H9 (cell line): Measurements from ENCODE around the gene PARL. TPM values are rescaled to one million over a fixed set of nuclear protein-coding genes. Genes with fewer than 3 reads are reported as not detected.

Experiments used
- DNase-seq: peaks from one replicate; pipeline ENCODE4 v3.0.0-alpha.2; 2017
- H2AFZ ChIP-seq: one replicate; pipeline ENCODE4 v1.6.1; 2013; ENCODE audit warnings: mild to moderate bottlenecking, low read length, control low read depth, moderate library complexity
- H2AK5ac ChIP-seq: 2 replicates; pipeline ENCODE4 v1.6.1; 2013; ENCODE audit warnings: low read length, control low read depth, mixed read lengths; ENCODE audit not compliant: insufficient read length
- H2BK120ac ChIP-seq: one replicate; pipeline ENCODE4 v1.6.1; 2013; ENCODE audit warnings: low read depth, mild to moderate bottlenecking, low read length, control low read depth, inconsistent platforms; ENCODE audit not compliant: poor library complexity, severe bottlenecking
- H2BK12ac ChIP-seq: 2 replicates; pipeline ENCODE4 v1.6.1; 2013; ENCODE audit warnings: low read length, control low read depth, mixed read lengths, low read depth; ENCODE audit not compliant: insufficient read length
- H2BK15ac ChIP-seq: 2 replicates; pipeline ENCODE4 v1.6.1; 2013; ENCODE audit warnings: low read depth, low read length, control low read depth
- H2BK20ac ChIP-seq: one replicate; pipeline ENCODE4 v1.6.1; 2013; ENCODE audit warnings: low read depth, mild to moderate bottlenecking, low read length, control low read depth, inconsistent platforms; ENCODE audit not compliant: poor library complexity, severe bottlenecking
- H2BK5ac ChIP-seq: 2 replicates; pipeline ENCODE4 v1.6.1; 2013; ENCODE audit warnings: low read length, control low read depth, mixed read lengths; ENCODE audit not compliant: insufficient read length
- H3K14ac ChIP-seq: 2 replicates; pipeline ENCODE4 v1.6.1; 2013; ENCODE audit warnings: low read length, control low read depth; ENCODE audit not compliant: insufficient read depth
- H3K18ac ChIP-seq: 2 replicates; pipeline ENCODE4 v1.6.1; 2013; ENCODE audit warnings: low read depth, mild to moderate bottlenecking, mixed read lengths, low read length, control low read depth; ENCODE audit not compliant: insufficient read length
- H3K23ac ChIP-seq: 2 replicates; pipeline ENCODE4 v1.6.1; 2013; ENCODE audit warnings: low read length, control low read depth, mixed read lengths, low read depth; ENCODE audit not compliant: insufficient read length
- H3K23me2 ChIP-seq: 2 replicates; pipeline ENCODE4 v1.6.1; 2013; ENCODE audit warnings: low read depth, mild to moderate bottlenecking, mixed read lengths, low read length, control low read depth; ENCODE audit not compliant: insufficient read length, poor library complexity, severe bottlenecking
- H3K27ac ChIP-seq: 2 replicates; pipeline ENCODE4 v1.5.1; 2013; ENCODE audit warnings: low read length, control low read depth, mixed read lengths, low read depth; ENCODE audit not compliant: insufficient read length
- H3K27me3 ChIP-seq: 2 replicates; pipeline ENCODE4 v1.6.1; 2013; ENCODE audit warnings: low read length, control low read depth, inconsistent platforms; ENCODE audit not compliant: insufficient read depth
- H3K4ac ChIP-seq: 2 replicates; pipeline ENCODE4 v1.6.1; 2013; ENCODE audit warnings: low read depth, mild to moderate bottlenecking, control low read depth, inconsistent platforms, low read length, moderate library complexity
- H3K4me1 ChIP-seq: 2 replicates; pipeline ENCODE4 v1.6.1; 2013; ENCODE audit warnings: low read length, control low read depth, inconsistent platforms; ENCODE audit not compliant: insufficient read depth
- H3K4me2 ChIP-seq: 2 replicates; pipeline ENCODE4 v1.6.1; 2013; ENCODE audit warnings: low read length, control low read depth, mixed read lengths; ENCODE audit not compliant: insufficient read length, insufficient read depth
- H3K56ac ChIP-seq: 2 replicates; pipeline ENCODE4 v1.6.1; 2013; ENCODE audit warnings: low read depth, mild to moderate bottlenecking, mixed read lengths, low read length, control low read depth; ENCODE audit not compliant: insufficient read length
- H3K79me1 ChIP-seq: 2 replicates; pipeline ENCODE4 v1.6.1; 2013; ENCODE audit warnings: low read depth, mild to moderate bottlenecking, moderate library complexity, low read length, control low read depth, inconsistent platforms; ENCODE audit not compliant: insufficient read depth, poor library complexity, severe bottlenecking
- H3K79me2 ChIP-seq: 2 replicates; pipeline ENCODE4 v1.6.1; 2013; ENCODE audit warnings: low read length, control low read depth, inconsistent platforms; ENCODE audit not compliant: insufficient read depth
- H3K9ac ChIP-seq: 2 replicates; pipeline ENCODE4 v1.6.1; 2013; ENCODE audit warnings: low read length, control low read depth, mixed read lengths; ENCODE audit not compliant: insufficient read length; ENCODE audit errors: extremely low read depth
- H3K9me3 ChIP-seq: one replicate; pipeline ENCODE4 v1.6.1; 2013; ENCODE audit warnings: low read depth, low read length, inconsistent platforms; ENCODE audit not compliant: control insufficient read depth
- H3T11ph ChIP-seq: one replicate; pipeline ENCODE4 v1.6.1; 2013; ENCODE audit warnings: mild to moderate bottlenecking, low read length, control low read depth, inconsistent platforms
- H4K20me1 ChIP-seq: one replicate; pipeline ENCODE4 v1.6.1; 2013; ENCODE audit not compliant: control insufficient read depth, insufficient read length, insufficient read depth
- H4K5ac ChIP-seq: 2 replicates; pipeline ENCODE4 v1.6.1; 2013; ENCODE audit warnings: low read depth, mild to moderate bottlenecking, mixed read lengths, low read length, control low read depth; ENCODE audit not compliant: insufficient read length
- H4K8ac ChIP-seq: replicated peaks from 2 replicates; pipeline ENCODE4 v1.6.1; 2013; ENCODE audit warnings: low read length, control low read depth, mixed read lengths, low read depth; ENCODE audit not compliant: insufficient read length
- H4K91ac ChIP-seq: 2 replicates; pipeline ENCODE4 v1.6.1; 2013; ENCODE audit warnings: low read depth, mild to moderate bottlenecking, moderate library complexity, mixed read lengths, low read length, control low read depth; ENCODE audit not compliant: insufficient read length
- H3K27ac Mint-ChIP-seq, 3 experiments: 2 replicates in 2 of 3; 3 replicates in 1 of 3; pipeline ENCODE4 v1.8.0; 2020 to 2021; ENCODE audit warnings: mixed read lengths in 3 of 3, mild to moderate bottlenecking in 1 of 3, moderate library complexity in 1 of 3
- H3K27me3 Mint-ChIP-seq: 2 replicates; pipeline ENCODE4 v1.8.0; 2021; ENCODE audit warnings: low read depth, mild to moderate bottlenecking, moderate library complexity, mixed read lengths
- H3K36me3 Mint-ChIP-seq, 3 experiments: 2 replicates in 2 of 3; 3 replicates in 1 of 3; pipeline ENCODE4 v1.8.0; 2020 to 2021; ENCODE audit warnings: low read depth in 3 of 3, mixed read lengths in 3 of 3; ENCODE audit not compliant: insufficient read depth in 1 of 3
- H3K4me1 Mint-ChIP-seq, 2 experiments: 2 replicates each; pipeline ENCODE4 v1.8.0; 2020; ENCODE audit warnings: mixed read lengths in 2 of 2
- H3K4me3 Mint-ChIP-seq, 2 experiments: 2 replicates in 1 of 2; 3 replicates in 1 of 2; pipeline ENCODE4 v1.8.0; 2020 to 2021; ENCODE audit warnings: mild to moderate bottlenecking in 2 of 2, mixed read lengths in 2 of 2, moderate library complexity in 1 of 2
- H3K9me3 Mint-ChIP-seq, 2 experiments: 2 replicates in 1 of 2; 3 replicates in 1 of 2; pipeline ENCODE4 v1.8.0; 2020; ENCODE audit warnings: mild to moderate bottlenecking in 2 of 2, mixed read lengths in 2 of 2, moderate library complexity in 1 of 2
- CTCF ChIP-seq: fragments of 200-600 bp; sonication (generic); conservative IDR thresholded peaks from 3 replicates; pipeline ENCODE4 v1.8.0; 2021; ENCODE audit warnings: antibody characterized with exemption, mild to moderate bottlenecking
- WGBS: extraction: QIAGEN DNeasy Blood & Tissue Kit; methylation state at CpG from one replicate; pipeline ENCODE4 v1.1.7; 2013; ENCODE audit warnings: missing lambda C conversion rate, low lambda C conversion rate, mixed read lengths; ENCODE audit not compliant: insufficient read length; ENCODE audit errors: extremely low coverage; 5-methylcytosine and 5-hydroxymethylcytosine counted together
- total RNA-seq: library from RNA; stranded (reverse); gene quantifications from 2 replicates; pipeline ENCODE4 v1.2.1, GENCODE V29; 2021

The PARL gene
- total RNA-seq, 1 experiment from 2014 or later, result 94.5 TPM

DNA sequence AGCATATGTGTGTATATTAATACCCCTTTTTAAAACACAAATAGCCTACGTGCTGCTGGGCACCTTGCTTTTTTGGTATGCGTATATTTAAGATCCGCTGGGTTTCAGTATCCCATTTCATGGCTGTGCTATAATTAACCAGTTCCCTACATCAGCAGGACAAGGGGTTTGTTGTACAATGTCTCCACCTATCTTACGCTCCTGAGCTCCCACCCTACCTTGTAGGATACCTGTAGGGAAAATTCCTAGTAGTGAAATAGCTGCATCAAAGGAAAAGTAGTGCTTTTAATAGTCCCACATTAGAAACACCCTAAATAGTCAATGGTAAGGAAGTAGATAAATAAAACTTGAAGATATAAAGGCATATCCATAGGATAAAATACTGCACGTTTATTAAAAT lies 60.7 kb downstream of the PARL start:
- peaks cover 0 to 12% (median under 1%) of the 10 kb centered on the region in 3 experiments; a peak in 5 of 7 replicates for H3K36me3 Mint-ChIP-seq

More for the DNA sequence above, 60.7 kb downstream of the PARL start:
- H3K79me2 ChIP-seq, result no peaks in the 10 kb centered on the region
- H3K23me2 ChIP-seq, result peaks cover 6% of the 10 kb centered on the region
- H3K14ac ChIP-seq, result no peak overlapping the region
- no CpG with 5 or more reads among the region's 5 CpGs for WGBS
- no peak overlapping the region for H2BK5ac ChIP-seq
- H4K91ac ChIP-seq, result no peak overlapping the region
- no peak overlapping the region for H3K27ac ChIP-seq
- H3K4ac ChIP-seq, result no peak overlapping the region
- H3K9ac ChIP-seq, result no peak overlapping the region
- no peak for DNase-seq
- no peak overlapping the region for H4K5ac ChIP-seq
- H2AFZ ChIP-seq, result no peak overlapping the region
- no peak overlapping the region for H4K8ac ChIP-seq
- H3K4me1 ChIP-seq, result no peaks in the 10 kb centered on the region; the same call in 1 of the 2 replicates
- Mint-ChIP-seq H3K9me3 (no peaks in the 10 kb centered on the region), H3K4me3 (peak overlapping the region; percentile 70 to 84), H3K27ac (no peak overlapping the region), H3K27me3 (peaks cover 9% of the 10 kb centered on the region), H3K4me1 (peaks cover 24 to 25% of the 10 kb centered on the region in 2 experiments)
- H3K27me3 ChIP-seq, result no peaks in the 10 kb centered on the region
- no peaks in the 10 kb centered on the region for H3K9me3 ChIP-seq
- no peak overlapping the region for H3K18ac ChIP-seq
- no peak; the same call in 2 of the 3 replicates for TF ChIP-seq CTCF
- no peak overlapping the region for H2BK120ac ChIP-seq
- H2BK20ac ChIP-seq, result no peak overlapping the region
- no peaks in the 10 kb centered on the region for H4K20me1 ChIP-seq
- peak overlapping the region; percentile 46 for H3K4me2 ChIP-seq
- no peaks in the 10 kb centered on the region for H3K79me1 ChIP-seq
- H2BK12ac ChIP-seq, result no peak overlapping the region
- H3K23ac ChIP-seq, result no peak overlapping the region
- H3K56ac ChIP-seq, result no peak overlapping the region
- H3T11ph ChIP-seq, result no peak overlapping the region
- H2BK15ac ChIP-seq, result no peak overlapping the region
- no peak overlapping the region for H2AK5ac ChIP-seq
